ENCODE results near the gene TUBB3.

GRCh38 chr16:89938175-89938885 lies 15.2 kb downstream of the TUBB3 start:
- TF ChIP-seq CTCF (IDR thresholded peaks at IDR 0.05), result no peak
- TF ChIP-seq POLR2A (IDR thresholded peaks at IDR 0.05), result no peak
